DOHH2 (cell line): Measurements from ENCODE around the gene IP6K1.

ENCODE experiments used
- H3F3A ChIP-seq: fragments of 200-600 bp; sonication (generic), shearing (Covaris generic); 2 replicates; pipeline ENCODE4 v1.6.0; 2016; ENCODE audit warnings: antibody characterized with exemption, mild to moderate bottlenecking; ENCODE audit not compliant: control insufficient read depth, insufficient read depth
- H3K27ac ChIP-seq: fragments of 200-600 bp; sonication (generic); 2 replicates; pipeline ENCODE4 v1.5.1; 2014; ENCODE audit warnings: low read depth, mild to moderate bottlenecking, low read length, moderate library complexity
- H3K27me3 ChIP-seq: fragments of 200-600 bp; sonication (generic); 2 replicates; pipeline ENCODE4 v1.6.1; 2014; ENCODE audit warnings: mild to moderate bottlenecking, low read length, mixed read lengths; ENCODE audit not compliant: control insufficient read depth
- H3K36me3 ChIP-seq: fragments of 200-600 bp; sonication (generic); 2 replicates; pipeline ENCODE4 v1.6.1; 2014; ENCODE audit warnings: mild to moderate bottlenecking, low read length, moderate library complexity, mixed read lengths; ENCODE audit not compliant: control insufficient read depth
- H3K4me1 ChIP-seq: fragments of 200-600 bp; sonication (generic); 2 replicates; pipeline ENCODE4 v1.6.1; 2014; ENCODE audit warnings: mild to moderate bottlenecking, low read length, mixed read lengths; ENCODE audit not compliant: control insufficient read depth
- H3K4me2 ChIP-seq: fragments of 200-600 bp; sonication (generic); 2 replicates; pipeline ENCODE4 v1.6.0; 2014; ENCODE audit warnings: mild to moderate bottlenecking, low read length, moderate library complexity
- H3K4me3 ChIP-seq: fragments of 200-600 bp; sonication (generic); 2 replicates; pipeline ENCODE4 v1.5.1; 2014; ENCODE audit warnings: mild to moderate bottlenecking, low read length, mixed read lengths
- H3K79me2 ChIP-seq: fragments of 200-600 bp; sonication (generic); 2 replicates; pipeline ENCODE4 v1.6.1; 2014; ENCODE audit warnings: mild to moderate bottlenecking, low read length, mixed read lengths; ENCODE audit not compliant: control insufficient read depth
- H3K9me2 ChIP-seq: fragments of 200-600 bp; sonication (generic); replicated peaks from 2 replicates; pipeline ENCODE4 v1.6.1; 2014; ENCODE audit warnings: mild to moderate bottlenecking, low read length, mixed read lengths; ENCODE audit not compliant: control insufficient read depth
- H3K9me3 ChIP-seq: fragments of 200-600 bp; sonication (generic); 2 replicates; pipeline ENCODE4 v1.6.1; 2014; ENCODE audit warnings: antibody characterized with exemption, low read length, mixed read lengths; ENCODE audit not compliant: control insufficient read depth, insufficient read depth
- H4K20me1 ChIP-seq: fragments of 200-600 bp; sonication (generic); 2 replicates; pipeline ENCODE4 v1.6.0; 2014; ENCODE audit warnings: low read depth, mild to moderate bottlenecking, antibody characterized with exemption, low read length, moderate library complexity; ENCODE audit not compliant: control insufficient read depth, insufficient read depth
- EZH2phosphoT487 ChIP-seq: fragments of 200-600 bp; sonication (generic); IDR thresholded peaks from 2 replicates; pipeline ENCODE4 v1.6.1; 2017; ENCODE audit warnings: borderline replicate concordance, mild to moderate bottlenecking, antibody characterized with exemption, low read length, moderate library complexity, mixed read lengths
- TF ChIP-seq, protein P1 (sequence below): fragments of 200-600 bp; sonication (generic); IDR thresholded peaks from one replicate; pipeline ENCODE4 v1.5.1; 2014; ENCODE audit warnings: antibody characterized with exemption, mild to moderate bottlenecking, low read depth, low read length; ENCODE audit not compliant: poor library complexity, severe bottlenecking

The IP6K1 gene

DNA sequence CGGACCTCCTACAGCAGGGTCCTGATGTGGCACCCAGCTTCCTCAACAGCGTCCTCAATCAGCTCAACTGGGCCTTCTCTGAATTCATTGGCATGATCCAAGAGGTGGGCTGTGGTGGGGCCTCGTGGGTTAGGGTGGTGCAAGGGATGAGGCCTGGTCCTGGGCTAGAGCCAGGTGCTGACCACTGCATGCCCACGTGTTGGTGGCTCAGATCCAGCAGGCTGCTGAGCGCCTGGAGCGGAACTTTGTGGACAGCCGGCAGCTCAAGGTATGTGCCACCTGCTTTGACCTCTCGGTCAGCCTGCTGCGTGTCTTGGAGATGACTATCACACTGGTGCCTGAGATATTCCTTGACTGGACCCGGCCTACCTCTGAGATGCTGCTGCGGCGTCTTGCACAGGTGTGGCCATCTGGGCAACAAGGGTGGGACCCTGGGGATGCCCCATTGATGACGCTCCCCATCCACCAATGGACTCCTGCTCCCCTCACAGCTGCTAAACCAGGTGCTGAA, 70.7 kb downstream of the IP6K1 start:
- Histone ChIP-seq H3K79me2 (no peaks in the 10 kb centered on the region), H3K36me3 (peaks cover 15% of the 10 kb centered on the region), H3K27ac (no peak overlapping the region), H3K4me2 (no peak overlapping the region), H3K9me3 (no peaks in the 10 kb centered on the region), H4K20me1 (no peaks in the 10 kb centered on the region), H3K4me1 (peaks cover 14% of the 10 kb centered on the region), H3K9me2 (no peaks in the 10 kb centered on the region), H3K27me3 (no peaks in the 10 kb centered on the region), H3F3A (no peaks in the 10 kb centered on the region), H3K4me3 (no peak overlapping the region)
- TF ChIP-seq, protein P1, sequence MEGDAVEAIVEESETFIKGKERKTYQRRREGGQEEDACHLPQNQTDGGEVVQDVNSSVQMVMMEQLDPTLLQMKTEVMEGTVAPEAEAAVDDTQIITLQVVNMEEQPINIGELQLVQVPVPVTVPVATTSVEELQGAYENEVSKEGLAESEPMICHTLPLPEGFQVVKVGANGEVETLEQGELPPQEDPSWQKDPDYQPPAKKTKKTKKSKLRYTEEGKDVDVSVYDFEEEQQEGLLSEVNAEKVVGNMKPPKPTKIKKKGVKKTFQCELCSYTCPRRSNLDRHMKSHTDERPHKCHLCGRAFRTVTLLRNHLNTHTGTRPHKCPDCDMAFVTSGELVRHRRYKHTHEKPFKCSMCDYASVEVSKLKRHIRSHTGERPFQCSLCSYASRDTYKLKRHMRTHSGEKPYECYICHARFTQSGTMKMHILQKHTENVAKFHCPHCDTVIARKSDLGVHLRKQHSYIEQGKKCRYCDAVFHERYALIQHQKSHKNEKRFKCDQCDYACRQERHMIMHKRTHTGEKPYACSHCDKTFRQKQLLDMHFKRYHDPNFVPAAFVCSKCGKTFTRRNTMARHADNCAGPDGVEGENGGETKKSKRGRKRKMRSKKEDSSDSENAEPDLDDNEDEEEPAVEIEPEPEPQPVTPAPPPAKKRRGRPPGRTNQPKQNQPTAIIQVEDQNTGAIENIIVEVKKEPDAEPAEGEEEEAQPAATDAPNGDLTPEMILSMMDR: no peak
- no peak for TF ChIP-seq EZH2phosphoT487

DNA sequence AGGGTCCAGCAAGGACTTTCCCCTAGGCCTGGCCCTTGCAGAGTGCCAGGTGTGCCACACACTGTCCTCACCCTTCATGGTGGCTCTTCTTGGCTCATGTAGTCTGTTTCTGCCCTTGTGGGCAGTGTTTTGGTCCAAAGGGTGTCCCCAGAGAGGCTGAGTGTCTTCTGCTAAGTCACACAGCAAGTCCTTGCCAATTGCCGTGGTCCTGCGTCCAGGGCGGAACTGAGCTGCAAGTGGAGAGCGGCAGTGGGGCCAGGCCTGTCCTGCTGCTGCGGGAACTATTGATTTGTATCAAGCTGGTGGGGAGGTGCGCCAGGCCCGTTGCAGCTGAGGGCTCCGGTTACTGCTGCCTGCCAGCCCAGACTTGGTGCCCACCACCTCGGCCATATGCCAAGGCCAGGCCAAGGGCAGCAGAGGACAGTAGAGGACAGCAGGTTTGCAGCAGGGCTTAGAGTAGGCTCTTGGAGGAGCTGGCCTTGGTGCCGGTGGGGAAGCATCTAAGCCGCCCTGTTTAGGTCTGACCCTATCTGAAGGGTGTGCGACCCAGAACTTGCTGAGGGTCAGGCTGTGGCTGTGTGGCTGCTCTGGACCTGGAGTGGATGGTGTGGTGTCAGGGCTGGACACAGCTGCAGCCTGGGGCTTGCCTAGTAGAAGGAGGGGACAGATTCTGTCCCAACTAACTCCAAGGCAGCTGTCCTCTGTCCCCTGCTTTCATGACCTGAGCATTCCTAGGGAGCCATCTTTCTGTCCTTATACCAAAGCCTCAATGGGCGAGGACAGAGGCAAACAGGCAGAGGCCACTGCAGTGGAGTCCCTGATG, 71.4 kb downstream of the IP6K1 start:
- Histone ChIP-seq H3F3A (no peaks in the 10 kb centered on the region), H3K4me1 (peaks cover 14% of the 10 kb centered on the region), H3K4me2 (no peak overlapping the region), H3K4me3 (no peak overlapping the region), H3K9me2 (no peaks in the 10 kb centered on the region), H3K27me3 (no peaks in the 10 kb centered on the region), H3K9me3 (no peaks in the 10 kb centered on the region), H4K20me1 (no peaks in the 10 kb centered on the region), H3K79me2 (no peaks in the 10 kb centered on the region), H3K36me3 (peaks cover 10% of the 10 kb centered on the region; the same call in 1 of the 2 replicates), H3K27ac (no peak overlapping the region)
- TF ChIP-seq EZH2phosphoT487: no peak
- TF ChIP-seq, protein P1: no peak

DNA sequence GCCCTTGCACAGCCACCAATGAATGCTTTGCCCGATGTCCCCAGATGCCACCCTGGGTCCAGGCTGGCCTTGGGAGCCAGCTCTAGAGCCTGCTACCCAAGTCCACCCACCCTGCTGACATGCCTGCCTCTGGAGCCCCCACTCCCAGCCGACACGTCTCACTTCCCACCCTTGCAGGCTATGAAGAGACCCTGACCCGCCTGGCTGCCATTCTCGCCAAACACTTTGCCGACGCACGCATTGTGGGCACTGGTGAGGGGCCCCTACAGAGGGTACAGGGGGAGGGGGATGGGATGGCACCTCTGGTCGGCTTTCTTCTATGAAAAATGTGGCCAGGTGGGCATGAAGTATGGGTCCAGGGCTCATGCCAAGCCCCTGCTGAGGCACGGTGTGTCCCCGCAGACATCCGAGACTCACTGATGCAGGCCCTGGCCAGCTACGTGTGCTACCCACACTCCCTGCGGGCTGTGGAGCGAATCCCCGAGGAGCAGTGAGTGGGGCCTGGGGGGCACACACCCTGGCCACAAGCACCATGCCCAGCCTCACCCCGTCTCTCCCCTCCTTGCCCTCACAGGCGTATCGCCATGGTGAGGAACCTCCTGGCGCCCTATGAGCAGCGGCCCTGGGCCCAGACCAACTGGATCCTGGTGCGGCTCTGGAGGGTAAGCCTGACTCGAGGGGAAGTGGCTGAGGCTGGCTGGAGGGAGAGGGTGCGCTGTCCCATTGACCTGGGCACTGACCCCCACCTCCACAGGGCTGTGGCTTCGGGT, 72.8 kb downstream of the IP6K1 start:
- Histone ChIP-seq H3K4me1 (peaks cover 1% of the 10 kb centered on the region; the same call in 1 of the 2 replicates), H3K9me3 (no peaks in the 10 kb centered on the region), H3K9me2 (no peaks in the 10 kb centered on the region), H3K4me2 (no peak overlapping the region), H3K79me2 (no peaks in the 10 kb centered on the region), H3F3A (no peaks in the 10 kb centered on the region), H3K4me3 (no peak overlapping the region), H3K36me3 (peaks cover 10% of the 10 kb centered on the region; the same call in 1 of the 2 replicates), H3K27ac (no peak overlapping the region), H4K20me1 (no peaks in the 10 kb centered on the region), H3K27me3 (no peaks in the 10 kb centered on the region)
- TF ChIP-seq, protein P1: no peak
- TF ChIP-seq EZH2phosphoT487: no peak
